Kasumi-1 (cell line): ENCODE measurements around the gene CDK14.

Experiments used
- DNase-seq, 2 experiments: peaks; one replicate each; lab custom pipeline; 2025; lab: John Stamatoyannopoulos, UW

The CDK14 gene

GRCh38 chr7:91055219-91055618, 459.1 kb downstream of the CDK14 start:
- peak in 1 of 2 experiments; percentile 15 for DNase-seq

- no peak for DNase-seq
Observed at GRCh38 chr7:91062713-91063112, 466.6 kb downstream of the CDK14 start.

GRCh38 chr7:91064052-91064451, 467.9 kb downstream of the CDK14 start:
- no peak for DNase-seq

GRCh38 chr7:91064938-91065337, 468.8 kb downstream of the CDK14 start:
- no peak for DNase-seq

GRCh38 chr7:91066627-91067026, 470.5 kb downstream of the CDK14 start:
- no peak for DNase-seq

GRCh38 chr7:91067242-91067641, 471.1 kb downstream of the CDK14 start:
- DNase-seq, result no peak

GRCh38 chr7:91068136-91068795, 472.1 kb downstream of the CDK14 start:
- DNase-seq, result no peak

GRCh38 chr7:91069146-91069545, 473.0 kb downstream of the CDK14 start:
- DNase-seq, result no peak

- DNase-seq, result no peak
Observed at GRCh38 chr7:91079487-91079886, 483.4 kb downstream of the CDK14 start.

- no peak for DNase-seq
Observed at GRCh38 chr7:91080351-91080750, 484.2 kb downstream of the CDK14 start.

GRCh38 chr7:91082038-91082437, 485.9 kb downstream of the CDK14 start:
- DNase-seq, result no peak

GRCh38 chr7:91082852-91083495, 486.9 kb downstream of the CDK14 start:
- peak; percentile 30 to 75 for DNase-seq

GRCh38 chr7:91083855-91084644, 487.9 kb downstream of the CDK14 start:
- no peak for DNase-seq

GRCh38 chr7:91085175-91085574, 489.1 kb downstream of the CDK14 start:
- DNase-seq, result no peak

GRCh38 chr7:91086200-91086599, 490.1 kb downstream of the CDK14 start:
- no peak for DNase-seq

GRCh38 chr7:91088156-91088555, 492.0 kb downstream of the CDK14 start:
- DNase-seq, result no peak

GRCh38 chr7:91088691-91089090, 492.6 kb downstream of the CDK14 start:
- DNase-seq, result no peak

- DNase-seq, result peak; percentile 33 to 62
Observed at GRCh38 chr7:91089382-91089963, 493.4 kb downstream of the CDK14 start.

GRCh38 chr7:91090684-91091083, 494.6 kb downstream of the CDK14 start:
- DNase-seq, result no peak

GRCh38 chr7:91091631-91092030, 495.5 kb downstream of the CDK14 start:
- DNase-seq, result no peak

GRCh38 chr7:91093181-91093580, 497.1 kb downstream of the CDK14 start:
- DNase-seq, result no peak

- no peak for DNase-seq
Observed at GRCh38 chr7:91098566-91098965, 502.4 kb downstream of the CDK14 start.

- DNase-seq, result no peak
Observed at GRCh38 chr7:91103363-91103762, 507.2 kb downstream of the CDK14 start.
